HAP-1 (cell line): ENCODE data around the gene KNCN.

ENCODE experiments used
- DNase-seq, 2 experiments: peaks; one replicate each; pipeline ENCODE4 v3.0.0-alpha.2; 2016 to 2020; ENCODE audit warnings: low spot score in 2 of 2
- H3K27me3 ChIP-seq: fragments of 250-450 bp; sonication (Bioruptor Pico); 2 replicates; pipeline ENCODE4 v1.5.1; 2020; ENCODE audit warnings: low read depth, mild to moderate bottlenecking, moderate library complexity
- H3K36me3 ChIP-seq: fragments of 250-450 bp; sonication (Bioruptor Pico); replicated peaks from 2 replicates; pipeline ENCODE4 v1.5.1; 2020; ENCODE audit warnings: mild to moderate bottlenecking
- H3K4me1 ChIP-seq: fragments of 250-450 bp; sonication (Bioruptor Pico); 2 replicates; pipeline ENCODE4 v1.5.1; 2020; ENCODE audit warnings: mild to moderate bottlenecking
- H3K4me3 ChIP-seq: fragments of 250-450 bp; sonication (Bioruptor Pico); 2 replicates; pipeline ENCODE4 v1.5.1; 2020; ENCODE audit warnings: mild to moderate bottlenecking, moderate library complexity
- H3K9me3 ChIP-seq: fragments of 250-450 bp; sonication (Bioruptor Pico); 2 replicates; pipeline ENCODE4 v1.5.1; 2020; ENCODE audit warnings: mild to moderate bottlenecking, moderate library complexity
- in situ Hi-C: fragments of 300-500 bp; cut with MboI; formaldehyde crosslinking; loops from 3 replicates; pipeline ENCODE4 v1.14.3; 2020; ENCODE audit warnings: low sequenced_read_pairs, inconsistent platforms, mixed read lengths

The KNCN gene

GRCh38 chr1:46544561-46545240, 6.7 kb downstream of the KNCN start:
- peaks cover 26% of the 10 kb centered on the region for H3K27me3 ChIP-seq
- no peaks in the 10 kb centered on the region for H3K36me3 ChIP-seq
- no peaks in the 10 kb centered on the region for H3K9me3 ChIP-seq
- no peaks in the 10 kb centered on the region for H3K4me1 ChIP-seq
- in situ Hi-C loops: no loop called here
- H3K4me3 ChIP-seq: no peak overlapping the region
- no peak for DNase-seq

DNA sequence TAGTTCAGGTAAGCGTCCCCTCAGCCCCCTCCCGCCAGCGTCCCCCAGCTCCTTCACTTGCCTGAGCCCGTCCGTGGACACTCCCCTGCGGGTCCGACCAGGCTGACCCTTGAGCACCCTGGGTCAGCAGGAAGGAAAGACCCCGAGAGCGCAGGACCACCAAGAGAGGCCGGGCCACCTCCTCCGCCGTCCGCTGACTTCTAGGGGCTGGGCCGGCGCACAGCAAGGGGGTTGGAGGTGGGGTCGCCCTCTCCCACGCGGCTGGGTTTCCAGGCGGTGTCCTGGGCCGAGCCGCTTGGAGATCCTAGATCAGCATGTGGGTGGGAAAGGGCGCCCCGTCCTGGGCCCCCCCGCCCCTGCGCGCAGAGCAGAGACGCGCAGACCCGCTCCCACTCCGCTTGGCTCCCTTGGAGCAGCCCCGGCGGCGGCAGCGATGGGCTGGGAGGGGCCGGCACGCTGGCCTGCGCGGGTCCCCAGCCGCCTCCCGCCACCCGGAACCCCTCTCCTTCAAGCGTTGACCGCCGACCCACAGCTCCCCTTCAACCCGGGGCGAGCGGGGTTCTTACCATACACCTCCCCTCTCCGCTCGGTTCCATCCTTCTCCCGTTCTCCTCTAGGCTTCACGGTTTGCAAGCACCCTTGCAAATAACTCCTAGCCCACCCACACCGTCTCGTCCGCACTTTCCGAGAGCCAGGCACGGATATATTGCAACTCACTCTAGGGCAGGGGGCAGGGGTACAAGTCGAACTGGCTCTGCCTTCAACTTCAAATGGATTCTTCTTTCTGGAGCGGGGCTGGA, 7.5 kb downstream of the KNCN start:
- Histone ChIP-seq H3K36me3 (no peaks in the 10 kb centered on the region), H3K9me3 (no peaks in the 10 kb centered on the region), H3K4me3 (no peak overlapping the region), H3K4me1 (no peaks in the 10 kb centered on the region), H3K27me3 (peaks cover 26% of the 10 kb centered on the region)
- in situ Hi-C loops: no loop called here
- no peak for DNase-seq

DNA sequence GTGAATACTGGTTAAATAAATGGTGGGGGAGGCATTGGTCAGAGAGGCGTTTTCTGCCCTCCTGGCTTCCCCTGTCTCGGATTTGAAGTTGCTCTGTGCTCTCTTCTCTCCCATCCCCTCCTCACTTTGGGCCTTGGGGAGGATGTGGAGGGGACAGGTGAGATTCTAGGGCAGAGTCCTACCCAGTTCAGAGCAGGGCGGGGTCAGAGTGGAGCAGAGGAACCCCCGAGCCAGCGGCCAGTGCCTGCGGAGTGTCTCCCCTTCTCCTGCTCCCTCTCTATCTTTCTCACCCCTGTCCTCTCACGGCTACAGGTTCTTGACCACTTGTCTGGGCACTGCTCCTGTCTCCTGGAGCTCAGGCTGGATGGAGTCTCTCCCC, 8.1 kb downstream of the KNCN start:
- no peak for DNase-seq
- H3K4me3 ChIP-seq: no peak overlapping the region
- in situ Hi-C loops: no loop called here

GRCh38 chr1:46539972-46540371, 11.5 kb downstream of the KNCN start:
- peaks cover 17% of the 10 kb centered on the region for H3K27me3 ChIP-seq
- DNase-seq: no peak
- H3K4me1 ChIP-seq: no peaks in the 10 kb centered on the region; the same call in 1 of the 2 replicates
- no peaks in the 10 kb centered on the region for H3K9me3 ChIP-seq
- no peak overlapping the region for H3K4me3 ChIP-seq
- in situ Hi-C loops: no loop called here
- H3K36me3 ChIP-seq: no peaks in the 10 kb centered on the region

More for the DNA sequence above, 8.1 kb downstream of the KNCN start:
- Histone ChIP-seq H3K9me3 (no peaks in the 10 kb centered on the region), H3K27me3 (peaks cover 26% of the 10 kb centered on the region), H3K4me1 (no peaks in the 10 kb centered on the region), H3K36me3 (no peaks in the 10 kb centered on the region)

DNA sequence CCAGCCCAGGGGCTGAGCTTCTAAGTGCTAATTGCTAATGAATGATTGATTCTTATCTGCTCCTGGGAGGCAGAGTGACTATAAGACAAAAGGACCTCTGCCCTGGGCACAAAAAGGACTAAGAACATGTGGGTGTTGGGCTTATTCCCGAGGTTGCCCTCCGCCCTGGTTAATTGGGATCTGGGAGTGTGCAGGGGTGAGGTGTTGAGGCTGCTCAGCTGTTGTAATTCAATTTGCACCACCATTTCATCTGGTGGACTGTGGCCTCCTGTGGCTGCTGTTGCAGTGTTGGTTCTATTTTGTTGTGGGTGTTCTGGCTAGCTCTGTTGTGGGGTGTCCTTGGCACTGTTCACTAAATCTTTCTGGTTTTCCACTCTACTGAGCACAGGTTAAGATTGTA, 13.3 kb downstream of the KNCN start:
- H3K4me3 ChIP-seq: no peak overlapping the region
- no peaks in the 10 kb centered on the region for H3K9me3 ChIP-seq
- H3K27me3 ChIP-seq: peaks cover 10% of the 10 kb centered on the region
- H3K36me3 ChIP-seq: no peaks in the 10 kb centered on the region
- DNase-seq: no peak
- in situ Hi-C loops: no loop called here
- H3K4me1 ChIP-seq: no peaks in the 10 kb centered on the region; the same call in 1 of the 2 replicates

GRCh38 chr1:46537651-46538050, 13.8 kb downstream of the KNCN start:
- no peak for DNase-seq
- H3K4me1 ChIP-seq: no peaks in the 10 kb centered on the region; the same call in 1 of the 2 replicates
- in situ Hi-C loops: no loop called here
- H3K27me3 ChIP-seq: peaks cover 8% of the 10 kb centered on the region
- no peak overlapping the region for H3K4me3 ChIP-seq
- no peaks in the 10 kb centered on the region for H3K36me3 ChIP-seq
- H3K9me3 ChIP-seq: no peaks in the 10 kb centered on the region

DNA sequence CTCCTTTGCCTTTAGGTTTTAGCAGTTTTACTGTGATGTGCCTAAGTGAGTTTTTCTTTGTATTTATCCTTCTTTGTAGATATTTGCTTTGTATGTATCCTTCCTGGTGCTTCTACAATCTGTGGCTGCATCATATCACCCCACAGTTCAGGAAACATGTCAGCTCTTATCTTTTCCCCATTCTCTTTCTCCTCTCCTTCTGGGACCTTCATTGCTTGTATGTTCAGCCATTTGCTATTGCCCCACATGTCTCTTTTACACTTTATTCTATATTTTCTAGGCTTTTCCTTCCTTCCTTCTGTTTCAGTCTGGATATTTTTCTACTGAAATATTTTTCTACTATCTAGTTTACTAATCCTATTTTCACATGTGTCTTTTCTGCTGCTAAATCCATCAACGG, 14.9 kb downstream of the KNCN start:
- no peaks in the 10 kb centered on the region for H3K27me3 ChIP-seq
- H3K36me3 ChIP-seq: no peaks in the 10 kb centered on the region
- no peaks in the 10 kb centered on the region; the same call in 1 of the 2 replicates for H3K4me1 ChIP-seq
- no peak overlapping the region for H3K4me3 ChIP-seq
- DNase-seq: no peak
- no peaks in the 10 kb centered on the region for H3K9me3 ChIP-seq
- in situ Hi-C loops: no loop called here

- H3K9me3 ChIP-seq: no peaks in the 10 kb centered on the region
- no peak overlapping the region for H3K4me3 ChIP-seq
- H3K4me1 ChIP-seq: no peaks in the 10 kb centered on the region; the same call in 1 of the 2 replicates
- in situ Hi-C loops: no loop called here
- H3K27me3 ChIP-seq: no peaks in the 10 kb centered on the region
- no peaks in the 10 kb centered on the region for H3K36me3 ChIP-seq
- peak in 1 of 2 experiments; percentile 60 for DNase-seq
These were observed 16.4 kb downstream of the KNCN start for GRCh38 chr1:46535063-46535462.

- Histone ChIP-seq H3K9me3 (no peaks in the 10 kb centered on the region), H3K27me3 (peaks cover 10% of the 10 kb centered on the region), H3K4me3 (no peak overlapping the region), H3K4me1 (no peaks in the 10 kb centered on the region; the same call in 1 of the 2 replicates), H3K36me3 (no peaks in the 10 kb centered on the region)
- in situ Hi-C loops: no loop called here
- DNase-seq: peak in 1 of 2 experiments; percentile 21
These were observed 18.1 kb downstream of the KNCN start for GRCh38 chr1:46533179-46533864.

GRCh38 chr1:46532498-46533178, 18.8 kb downstream of the KNCN start:
- Histone ChIP-seq H3K9me3 (no peaks in the 10 kb centered on the region), H3K4me3 (no peak overlapping the region), H3K27me3 (peaks cover 10% of the 10 kb centered on the region), H3K4me1 (no peaks in the 10 kb centered on the region; the same call in 1 of the 2 replicates), H3K36me3 (no peaks in the 10 kb centered on the region)
- peak in 1 of 2 experiments; percentile 77 for DNase-seq
- in situ Hi-C loops: no loop called here

- no peaks in the 10 kb centered on the region for H3K36me3 ChIP-seq
- H3K4me3 ChIP-seq: no peak overlapping the region
- H3K27me3 ChIP-seq: peaks cover 10% of the 10 kb centered on the region
- in situ Hi-C loops: no loop called here
- no peaks in the 10 kb centered on the region for H3K9me3 ChIP-seq
- DNase-seq: no peak
- H3K4me1 ChIP-seq: no peaks in the 10 kb centered on the region; the same call in 1 of the 2 replicates
These were observed 19.4 kb downstream of the KNCN start for GRCh38 chr1:46532095-46532494.

GRCh38 chr1:46530791-46531409, 20.5 kb downstream of the KNCN start:
- H3K27me3 ChIP-seq: peaks cover 10% of the 10 kb centered on the region
- in situ Hi-C loops: no loop called here
- H3K36me3 ChIP-seq: no peaks in the 10 kb centered on the region
- no peak overlapping the region for H3K4me3 ChIP-seq
- H3K9me3 ChIP-seq: no peaks in the 10 kb centered on the region
- 0 out of 2 replicates have a peak, but pooled peaks cover 2% of the 10 kb centered on the region for H3K4me1 ChIP-seq
- DNase-seq: no peak

GRCh38 chr1:46530311-46530710, 21.1 kb downstream of the KNCN start:
- Histone ChIP-seq H3K4me1 (0 out of 2 replicates have a peak, but pooled peaks cover 2% of the 10 kb centered on the region), H3K27me3 (peaks cover 10% of the 10 kb centered on the region), H3K36me3 (no peaks in the 10 kb centered on the region), H3K4me3 (no peak overlapping the region), H3K9me3 (no peaks in the 10 kb centered on the region)
- no peak for DNase-seq
- in situ Hi-C loops: no loop called here
